Liver (tissue), 9 donors: ENCODE results near the gene ING3. TPM values are rescaled to one million over a fixed set of nuclear protein-coding genes. Genes with fewer than 3 reads are reported as not detected.

Experiments
- DNase-seq: peaks from one replicate; pipeline ENCODE4 v3.0.0-alpha.2; 2017; ENCODE audit warnings: low spot score
- H3K27ac ChIP-seq, 2 donors: one replicate each; pipeline ENCODE4 v1.7.0; 2013; ENCODE audit warnings: inconsistent platforms in 2 of 2, low read length in 2 of 2, control low read depth in 1 of 2, low read depth in 1 of 2, mild to moderate bottlenecking in 1 of 2
- H3K27me3 ChIP-seq, 4 donors: one replicate each; pipeline versions ENCODE4 v1.6.1 to v1.7.0; 2013; ENCODE audit warnings: low read length in 3 of 4, inconsistent platforms in 1 of 4, mild to moderate bottlenecking in 1 of 4, moderate library complexity in 1 of 4; ENCODE audit not compliant: control insufficient read depth in 4 of 4, insufficient read depth in 4 of 4
- H3K36me3 ChIP-seq, 4 donors: one replicate each; pipeline versions ENCODE4 v1.6.1 to v1.7.0; 2013; ENCODE audit warnings: low read length in 3 of 4, mild to moderate bottlenecking in 3 of 4, low read depth in 1 of 4, moderate library complexity in 1 of 4; ENCODE audit not compliant: control insufficient read depth in 4 of 4, insufficient read depth in 3 of 4
- H3K4me1 ChIP-seq, 4 donors: one replicate each; pipeline versions ENCODE4 v1.6.1 to v1.7.0; 2013; ENCODE audit warnings: low read length in 3 of 4, mild to moderate bottlenecking in 3 of 4, moderate library complexity in 1 of 4; ENCODE audit not compliant: control insufficient read depth in 4 of 4, insufficient read depth in 4 of 4
- H3K4me3 ChIP-seq, 3 donors: one replicate each; pipeline versions ENCODE4 v1.6.1 to v1.7.0; 2013; ENCODE audit warnings: low read length in 3 of 3, control low read depth in 1 of 3, low read depth in 1 of 3, mild to moderate bottlenecking in 1 of 3
- H3K9ac ChIP-seq, 2 donors: one replicate each; pipeline ENCODE4 v1.7.0; 2013; ENCODE audit warnings: low read length in 2 of 2, mild to moderate bottlenecking in 2 of 2, moderate library complexity in 2 of 2, control low read depth in 1 of 2, low read depth in 1 of 2
- H3K9me3 ChIP-seq, 4 donors: one replicate each; pipeline versions ENCODE4 v1.6.1 to v1.7.0; 2013; ENCODE audit warnings: low read length in 3 of 4; ENCODE audit not compliant: control insufficient read depth in 4 of 4
- EGR1 ChIP-seq, 2 donors: IDR thresholded peaks; 2 replicates each; pipeline ENCODE4 v1.6.1; 2016 to 2018; ENCODE audit warnings: antibody characterized with exemption in 2 of 2, low read depth in 2 of 2
- FOXA1 ChIP-seq: IDR thresholded peaks from 2 replicates; pipeline ENCODE4 v1.6.1; 2016; ENCODE audit warnings: antibody characterized with exemption
- FOXA2 ChIP-seq: IDR thresholded peaks from 2 replicates; pipeline ENCODE4 v1.6.1; 2016; ENCODE audit warnings: antibody characterized with exemption
- GABPA ChIP-seq, 2 donors: IDR thresholded peaks in 1 of 2; conservative IDR thresholded peaks in 1 of 2; 2 replicates each; pipeline ENCODE4 v1.6.1; 2016; ENCODE audit warnings: antibody characterized with exemption in 2 of 2, mild to moderate bottlenecking in 1 of 2, moderate library complexity in 1 of 2
- HNF4A ChIP-seq, 2 donors: conservative IDR thresholded peaks; 2 replicates each; pipeline ENCODE4 v1.6.1; 2016; ENCODE audit warnings: antibody characterized with exemption in 2 of 2, mild to moderate bottlenecking in 2 of 2
- HNF4G ChIP-seq: IDR thresholded peaks from 2 replicates; pipeline ENCODE4 v1.6.1; 2016; ENCODE audit warnings: antibody characterized with exemption
- JUND ChIP-seq, 2 donors: IDR thresholded peaks; 2 replicates each; pipeline ENCODE4 v1.6.1; 2016; ENCODE audit warnings: antibody characterized with exemption in 2 of 2
- NR2F2 ChIP-seq: IDR thresholded peaks from 2 replicates; pipeline ENCODE4 v1.6.1; 2016; ENCODE audit warnings: antibody characterized with exemption
- RAD21 ChIP-seq, 2 donors: IDR thresholded peaks; 2 replicates each; pipeline ENCODE4 v1.6.1; 2016; ENCODE audit warnings: antibody characterized with exemption in 2 of 2, mild to moderate bottlenecking in 2 of 2
- RXRA ChIP-seq, 2 donors: IDR thresholded peaks; 2 replicates each; pipeline ENCODE4 v1.6.1; 2017 to 2018; ENCODE audit warnings: antibody characterized with exemption in 2 of 2, mild to moderate bottlenecking in 1 of 2
- SP1 ChIP-seq: IDR thresholded peaks from 2 replicates; pipeline ENCODE4 v1.6.1; 2018; ENCODE audit warnings: antibody characterized with exemption, mild to moderate bottlenecking
- TAF1 ChIP-seq: conservative IDR thresholded peaks from 2 replicates; pipeline ENCODE4 v1.6.1; 2016; ENCODE audit warnings: antibody characterized with exemption, mild to moderate bottlenecking
- YY1 ChIP-seq: IDR thresholded peaks from 2 replicates; pipeline ENCODE4 v1.6.1; 2016; ENCODE audit warnings: antibody characterized with exemption, mild to moderate bottlenecking
- ZBTB33 ChIP-seq: IDR thresholded peaks from 2 replicates; pipeline ENCODE4 v1.6.1; 2016; ENCODE audit warnings: antibody characterized with exemption
- WGBS: extraction: QIAGEN DNeasy Blood & Tissue Kit; methylation state at CpG from one replicate; pipeline ENCODE4 v1.1.7; 2013; 5-methylcytosine and 5-hydroxymethylcytosine counted together
- polyA plus RNA-seq, 2 donors: library from polyadenylated mRNA; stranded (reverse) in 1 of 2; unstranded in 1 of 2; fragments of 200-250 nt in 1 of 2; fragments of >200 nt in 1 of 2; fragmentation: Nextera tagmentation in 1 of 2; extraction: Ambion mirVana in 1 of 2; gene quantifications; one replicate each; pipeline versions ENCODE4 v1.2.1 to v1.2.3, GENCODE V29; 2013 to 2015
- total RNA-seq, 2 donors: library from RNA; depleted of rRNA; stranded (reverse); fragments of >200 nt; gene quantifications; one replicate each; pipeline ENCODE4 v1.2.3, GENCODE V29; 2014
- TF ChIP-seq, protein P1 (sequence below): fragments of 150-350 bp; IDR thresholded peaks from 2 replicates; pipeline ENCODE4 v1.5.1; 2017; ENCODE audit warnings: improper control_type of control experiment, low read depth, low read length; ENCODE audit not compliant: missing input control
- TF ChIP-seq, protein P2 (sequence below): IDR thresholded peaks from 2 replicates; pipeline ENCODE4 v1.6.1; 2016; ENCODE audit warnings: antibody characterized with exemption, mild to moderate bottlenecking
- TF ChIP-seq, protein P3 (sequence below): IDR thresholded peaks from 2 replicates; pipeline ENCODE4 v1.6.1; 2016; ENCODE audit warnings: antibody characterized with exemption
- donor health status: healthy.
- donor health status: healthy.
- donor health status: healthy.
- donor health status: healthy.
- donor health status: healthy.

The ING3 gene
- total and polyA plus RNA-seq, 4 donors, result 3.8 to 14.0 (median 10.9) TPM

- TF ChIP-seq SP1 (peak; percentile 10), FOXA2 (no peak), NR2F2 (peak; percentile 35), JUND (IDR thresholded peaks at IDR 0.05) (no peak), RAD21 (IDR thresholded peaks at IDR 0.05) (peak in 1 of 2 donors; percentile 4), ZBTB33 (no peak)
- Histone ChIP-seq H3K36me3 (no peaks in the 10 kb centered on the region), H3K4me1 (peaks cover 0 to 29% (median 23%) of the 10 kb centered on the region in 4 donors), H3K9ac (no peak overlapping the region), H3K4me3 (no peak overlapping the region), H3K9me3 (no peaks in the 10 kb centered on the region), H3K27ac (peak overlapping the region in 1 of 2 donors; percentile 50), H3K27me3 (no peaks in the 10 kb centered on the region)
- 65% methylated on average over 6 of the region's 6 CpGs for WGBS
- no peak for DNase-seq
These were observed 56.2 kb downstream of the ING3 start for GRCh38 chr7:121006711-121007315.

DNA sequence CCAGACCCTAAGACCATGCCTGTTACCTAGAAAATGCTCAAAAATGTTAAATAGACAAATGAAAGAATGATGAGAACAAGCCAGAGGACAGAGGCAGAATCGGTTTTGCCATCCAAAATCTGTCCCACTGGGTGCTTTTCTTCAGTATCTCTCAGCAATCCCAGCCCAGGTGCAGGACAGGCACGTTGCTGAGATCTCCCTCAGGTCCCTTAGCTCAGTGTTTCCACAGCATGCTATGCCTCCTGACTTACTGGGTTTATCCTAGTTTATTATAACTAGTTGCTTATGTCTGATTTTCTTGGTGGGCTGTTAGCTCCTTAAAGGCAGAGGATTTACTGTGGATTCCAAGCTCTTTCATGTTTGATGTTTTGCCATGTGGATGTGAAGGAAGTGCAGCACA is 58.2 kb downstream of the ING3 start:
- Histone ChIP-seq H3K9ac (no peak overlapping the region), H3K27ac (no peak overlapping the region), H3K4me1 (peaks cover 0 to 23% (median 12%) of the 10 kb centered on the region in 4 donors), H3K36me3 (no peaks in the 10 kb centered on the region), H3K9me3 (no peaks in the 10 kb centered on the region), H3K27me3 (no peaks in the 10 kb centered on the region), H3K4me3 (no peak overlapping the region)
- TF ChIP-seq SP1 (no peak), FOXA1 (no peak), HNF4G (no peak), ZBTB33 (no peak), TAF1 (no peak), RXRA (IDR thresholded peaks at IDR 0.05) (no peak), JUND (IDR thresholded peaks at IDR 0.05) (no peak), YY1 (no peak), RAD21 (IDR thresholded peaks at IDR 0.05) (no peak), EGR1 (IDR thresholded peaks at IDR 0.05; ENCODE audit: low read depth in 2 of 2) (no peak), NR2F2 (no peak), FOXA2 (no peak), HNF4A (conservative IDR thresholded peaks at IDR 0.05) (no peak), GABPA (IDR thresholded peaks at IDR 0.05 in 1 of 2, conservative IDR thresholded peaks at IDR 0.05 in 1 of 2) (no peak)
- TF ChIP-seq, protein P1, sequence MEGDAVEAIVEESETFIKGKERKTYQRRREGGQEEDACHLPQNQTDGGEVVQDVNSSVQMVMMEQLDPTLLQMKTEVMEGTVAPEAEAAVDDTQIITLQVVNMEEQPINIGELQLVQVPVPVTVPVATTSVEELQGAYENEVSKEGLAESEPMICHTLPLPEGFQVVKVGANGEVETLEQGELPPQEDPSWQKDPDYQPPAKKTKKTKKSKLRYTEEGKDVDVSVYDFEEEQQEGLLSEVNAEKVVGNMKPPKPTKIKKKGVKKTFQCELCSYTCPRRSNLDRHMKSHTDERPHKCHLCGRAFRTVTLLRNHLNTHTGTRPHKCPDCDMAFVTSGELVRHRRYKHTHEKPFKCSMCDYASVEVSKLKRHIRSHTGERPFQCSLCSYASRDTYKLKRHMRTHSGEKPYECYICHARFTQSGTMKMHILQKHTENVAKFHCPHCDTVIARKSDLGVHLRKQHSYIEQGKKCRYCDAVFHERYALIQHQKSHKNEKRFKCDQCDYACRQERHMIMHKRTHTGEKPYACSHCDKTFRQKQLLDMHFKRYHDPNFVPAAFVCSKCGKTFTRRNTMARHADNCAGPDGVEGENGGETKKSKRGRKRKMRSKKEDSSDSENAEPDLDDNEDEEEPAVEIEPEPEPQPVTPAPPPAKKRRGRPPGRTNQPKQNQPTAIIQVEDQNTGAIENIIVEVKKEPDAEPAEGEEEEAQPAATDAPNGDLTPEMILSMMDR, result no peak
- TF ChIP-seq, protein P2, sequence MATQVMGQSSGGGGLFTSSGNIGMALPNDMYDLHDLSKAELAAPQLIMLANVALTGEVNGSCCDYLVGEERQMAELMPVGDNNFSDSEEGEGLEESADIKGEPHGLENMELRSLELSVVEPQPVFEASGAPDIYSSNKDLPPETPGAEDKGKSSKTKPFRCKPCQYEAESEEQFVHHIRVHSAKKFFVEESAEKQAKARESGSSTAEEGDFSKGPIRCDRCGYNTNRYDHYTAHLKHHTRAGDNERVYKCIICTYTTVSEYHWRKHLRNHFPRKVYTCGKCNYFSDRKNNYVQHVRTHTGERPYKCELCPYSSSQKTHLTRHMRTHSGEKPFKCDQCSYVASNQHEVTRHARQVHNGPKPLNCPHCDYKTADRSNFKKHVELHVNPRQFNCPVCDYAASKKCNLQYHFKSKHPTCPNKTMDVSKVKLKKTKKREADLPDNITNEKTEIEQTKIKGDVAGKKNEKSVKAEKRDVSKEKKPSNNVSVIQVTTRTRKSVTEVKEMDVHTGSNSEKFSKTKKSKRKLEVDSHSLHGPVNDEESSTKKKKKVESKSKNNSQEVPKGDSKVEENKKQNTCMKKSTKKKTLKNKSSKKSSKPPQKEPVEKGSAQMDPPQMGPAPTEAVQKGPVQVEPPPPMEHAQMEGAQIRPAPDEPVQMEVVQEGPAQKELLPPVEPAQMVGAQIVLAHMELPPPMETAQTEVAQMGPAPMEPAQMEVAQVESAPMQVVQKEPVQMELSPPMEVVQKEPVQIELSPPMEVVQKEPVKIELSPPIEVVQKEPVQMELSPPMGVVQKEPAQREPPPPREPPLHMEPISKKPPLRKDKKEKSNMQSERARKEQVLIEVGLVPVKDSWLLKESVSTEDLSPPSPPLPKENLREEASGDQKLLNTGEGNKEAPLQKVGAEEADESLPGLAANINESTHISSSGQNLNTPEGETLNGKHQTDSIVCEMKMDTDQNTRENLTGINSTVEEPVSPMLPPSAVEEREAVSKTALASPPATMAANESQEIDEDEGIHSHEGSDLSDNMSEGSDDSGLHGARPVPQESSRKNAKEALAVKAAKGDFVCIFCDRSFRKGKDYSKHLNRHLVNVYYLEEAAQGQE, result no peak
- TF ChIP-seq, protein P3, sequence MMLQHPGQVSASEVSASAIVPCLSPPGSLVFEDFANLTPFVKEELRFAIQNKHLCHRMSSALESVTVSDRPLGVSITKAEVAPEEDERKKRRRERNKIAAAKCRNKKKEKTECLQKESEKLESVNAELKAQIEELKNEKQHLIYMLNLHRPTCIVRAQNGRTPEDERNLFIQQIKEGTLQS, result no peak
- no peak for DNase-seq
- WGBS, result 90% methylated on average over 2 of the region's 2 CpGs
